A549 (cell line): ENCODE measurements around the gene KLHL35.
"Not testable (repeated sequence)": the region's sequence is repeated elsewhere in the genome, so short reads cannot be mapped to it uniquely, and the experiment has no call there.

Experiments
- EP300 ChIP-seq, 2 experiments: fragments of >200 bp; sonication (Bioruptor Twin); formaldehyde crosslinking; IDR thresholded peaks; 2 replicates in 1 of 2; 3 replicates in 1 of 2; pipeline ENCODE4 v1.6.1; 2016 to 2017
- MAFK ChIP-seq: fragments of 450-650 bp; IDR thresholded peaks from 2 replicates; pipeline ENCODE4 v1.6.1; 2014; ENCODE audit not compliant: partially characterized antibody
- RFX5 ChIP-seq: fragments of 450-650 bp; IDR thresholded peaks from 2 replicates; pipeline ENCODE4 v1.7.1; 2014; ENCODE audit warnings: antibody characterized with exemption, mild to moderate bottlenecking, moderate library complexity
- SREBF2 ChIP-seq: fragments of 450-650 bp; IDR thresholded peaks from 2 replicates; pipeline ENCODE4 v1.6.1; 2014; ENCODE audit warnings: mild to moderate bottlenecking, moderate library complexity
- TFCP2L1 ChIP-seq: fragments of 250-450 bp; sonication (Bioruptor Pico); IDR thresholded peaks from 2 replicates; pipeline ENCODE4 v1.5.0; 2021; ENCODE audit warnings: mild to moderate bottlenecking
- TF ChIP-seq, protein P1 (sequence below): fragments of >200 bp; sonication (Bioruptor Twin); formaldehyde crosslinking; IDR thresholded peaks from 3 replicates; pipeline ENCODE4 v1.5.1; 2016
- TF ChIP-seq, protein P2 (sequence below): fragments of 450-650 bp; IDR thresholded peaks from 2 replicates; pipeline ENCODE4 v1.6.1; 2014; ENCODE audit warnings: antibody characterized with exemption
- TF ChIP-seq, protein P3 (sequence below): IDR thresholded peaks from 2 replicates; pipeline ENCODE4 v1.6.1; 2012

DNA sequence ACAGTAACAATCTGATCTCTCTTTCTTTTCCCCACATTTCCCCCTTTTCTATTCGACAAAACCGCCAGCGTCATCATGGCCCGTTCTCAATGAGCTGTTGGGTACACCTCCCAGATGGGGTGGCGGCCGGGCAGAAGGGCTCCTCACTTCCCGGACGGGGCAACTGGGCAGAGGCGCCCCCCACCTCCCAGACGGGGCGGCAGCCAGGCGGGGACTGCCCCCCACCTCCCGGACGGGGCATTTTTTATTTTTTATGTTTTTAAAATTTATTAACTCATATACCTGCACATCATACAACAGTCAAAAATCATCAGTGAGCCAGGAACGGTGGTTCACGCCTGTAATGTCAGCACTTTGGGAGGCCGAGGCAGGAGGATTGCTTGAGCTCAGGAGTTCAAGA is 54.2 kb downstream of the KLHL35 start:
- TF ChIP-seq RFX5; EP300 (IDR thresholded peaks at IDR 0.05); MAFK; SREBF2; TFCP2L1 (CRISPR knock-in tag): not testable (repeated sequence)
- TF ChIP-seq, protein P1, sequence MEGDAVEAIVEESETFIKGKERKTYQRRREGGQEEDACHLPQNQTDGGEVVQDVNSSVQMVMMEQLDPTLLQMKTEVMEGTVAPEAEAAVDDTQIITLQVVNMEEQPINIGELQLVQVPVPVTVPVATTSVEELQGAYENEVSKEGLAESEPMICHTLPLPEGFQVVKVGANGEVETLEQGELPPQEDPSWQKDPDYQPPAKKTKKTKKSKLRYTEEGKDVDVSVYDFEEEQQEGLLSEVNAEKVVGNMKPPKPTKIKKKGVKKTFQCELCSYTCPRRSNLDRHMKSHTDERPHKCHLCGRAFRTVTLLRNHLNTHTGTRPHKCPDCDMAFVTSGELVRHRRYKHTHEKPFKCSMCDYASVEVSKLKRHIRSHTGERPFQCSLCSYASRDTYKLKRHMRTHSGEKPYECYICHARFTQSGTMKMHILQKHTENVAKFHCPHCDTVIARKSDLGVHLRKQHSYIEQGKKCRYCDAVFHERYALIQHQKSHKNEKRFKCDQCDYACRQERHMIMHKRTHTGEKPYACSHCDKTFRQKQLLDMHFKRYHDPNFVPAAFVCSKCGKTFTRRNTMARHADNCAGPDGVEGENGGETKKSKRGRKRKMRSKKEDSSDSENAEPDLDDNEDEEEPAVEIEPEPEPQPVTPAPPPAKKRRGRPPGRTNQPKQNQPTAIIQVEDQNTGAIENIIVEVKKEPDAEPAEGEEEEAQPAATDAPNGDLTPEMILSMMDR = not testable (repeated sequence)
- TF ChIP-seq, protein P2, sequence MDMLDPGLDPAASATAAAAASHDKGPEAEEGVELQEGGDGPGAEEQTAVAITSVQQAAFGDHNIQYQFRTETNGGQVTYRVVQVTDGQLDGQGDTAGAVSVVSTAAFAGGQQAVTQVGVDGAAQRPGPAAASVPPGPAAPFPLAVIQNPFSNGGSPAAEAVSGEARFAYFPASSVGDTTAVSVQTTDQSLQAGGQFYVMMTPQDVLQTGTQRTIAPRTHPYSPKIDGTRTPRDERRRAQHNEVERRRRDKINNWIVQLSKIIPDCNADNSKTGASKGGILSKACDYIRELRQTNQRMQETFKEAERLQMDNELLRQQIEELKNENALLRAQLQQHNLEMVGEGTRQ = not testable (repeated sequence)
- TF ChIP-seq, protein P3, sequence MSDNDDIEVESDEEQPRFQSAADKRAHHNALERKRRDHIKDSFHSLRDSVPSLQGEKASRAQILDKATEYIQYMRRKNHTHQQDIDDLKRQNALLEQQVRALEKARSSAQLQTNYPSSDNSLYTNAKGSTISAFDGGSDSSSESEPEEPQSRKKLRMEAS = not testable (repeated sequence)
